GM12874 (cell line): ENCODE measurements around the gene NKTR.

Experiments used
- CTCF ChIP-seq: IDR thresholded peaks from 2 replicates; pipeline ENCODE4 v1.5.1; 2011; ENCODE audit warnings: low read depth, mild to moderate bottlenecking, control low read depth, low read length, moderate library complexity; ENCODE audit not compliant: insufficient read depth

NKTR gene

DNA sequence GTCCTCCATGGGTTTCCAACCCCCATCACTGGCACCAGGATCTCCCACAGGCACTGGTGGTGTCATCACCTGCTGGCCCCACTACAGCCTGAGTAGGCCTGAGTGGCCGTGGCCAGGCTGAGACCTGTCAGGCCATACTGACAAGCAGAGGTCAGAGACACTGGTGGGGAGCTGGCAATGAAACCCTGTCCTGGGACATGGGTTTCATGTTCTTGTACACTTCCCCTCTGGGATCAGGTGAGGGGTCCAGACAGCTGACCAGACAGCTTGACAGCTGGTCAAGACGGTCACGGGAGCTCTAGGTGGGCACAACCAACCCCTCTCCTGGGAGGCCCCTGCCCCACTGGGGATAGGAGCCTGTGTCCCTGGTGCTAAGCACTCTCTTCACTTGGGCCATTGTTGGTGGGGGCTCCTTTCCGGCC lies 66.1 kb downstream of the NKTR start:
- TF ChIP-seq CTCF: no peak

GRCh38 chr3:42667096-42667522 lies 66.6 kb downstream of the NKTR start:
- TF ChIP-seq CTCF: no peak

DNA sequence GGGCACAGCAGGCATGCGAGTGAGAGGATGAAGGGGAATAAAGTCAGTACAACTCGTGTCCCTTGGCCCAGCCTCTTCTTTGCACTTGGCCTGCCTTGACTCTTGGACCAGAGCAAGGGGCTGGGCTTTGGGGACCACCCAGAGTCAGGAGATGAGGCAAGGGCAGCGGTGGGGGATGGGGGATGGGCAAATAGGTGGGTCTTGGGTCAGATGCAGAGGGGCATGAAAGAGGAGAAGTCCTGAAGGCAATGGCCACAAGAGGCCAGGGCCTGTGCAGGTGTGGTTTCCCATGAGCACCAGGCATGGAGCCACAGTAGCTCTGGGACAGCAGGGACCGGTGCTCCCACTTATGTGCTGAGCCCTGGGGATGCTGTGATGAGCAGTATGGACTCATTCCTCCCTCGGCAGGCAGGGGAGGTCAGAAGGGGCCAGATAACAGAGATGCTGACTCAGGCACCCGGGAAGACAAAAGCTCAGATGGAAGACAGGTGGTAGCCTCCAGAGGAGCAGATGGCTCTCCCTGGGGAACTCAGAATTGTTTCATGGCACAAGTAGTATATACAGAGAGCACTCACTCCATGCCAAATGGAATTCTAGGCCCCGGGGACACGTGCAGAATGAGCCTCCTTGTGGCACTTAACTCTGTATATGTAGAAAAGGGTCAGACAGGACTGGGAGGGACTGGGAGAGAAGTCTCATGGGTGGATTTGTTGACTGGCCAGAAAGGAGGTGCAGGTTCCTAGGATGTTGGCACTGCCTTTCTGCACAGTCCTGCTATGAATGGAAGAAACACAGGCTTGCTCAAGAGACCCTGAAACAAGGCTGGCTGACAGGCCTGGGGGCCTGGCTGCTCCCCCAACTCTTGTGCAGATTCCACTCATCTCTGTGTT lies 67.3 kb downstream of the NKTR start:
- TF ChIP-seq CTCF: no peak

DNA sequence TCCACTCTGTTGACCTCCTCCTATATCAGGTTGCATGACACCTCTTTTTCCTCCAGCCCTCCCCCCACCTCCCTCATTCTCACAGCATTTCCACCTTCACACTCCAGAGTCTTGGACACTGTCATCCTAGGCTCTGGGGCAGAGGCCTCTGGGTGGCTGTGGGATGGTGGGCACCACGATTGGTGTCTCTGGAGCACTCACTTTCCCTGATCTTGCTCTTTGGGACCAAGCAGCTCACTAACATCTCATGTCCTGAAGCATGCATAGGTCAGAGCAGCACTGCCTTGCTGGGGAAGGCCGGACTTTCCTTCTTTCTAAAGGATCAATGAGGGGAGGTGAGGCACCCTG lies 67.9 kb downstream of the NKTR start:
- TF ChIP-seq CTCF: no peak

DNA sequence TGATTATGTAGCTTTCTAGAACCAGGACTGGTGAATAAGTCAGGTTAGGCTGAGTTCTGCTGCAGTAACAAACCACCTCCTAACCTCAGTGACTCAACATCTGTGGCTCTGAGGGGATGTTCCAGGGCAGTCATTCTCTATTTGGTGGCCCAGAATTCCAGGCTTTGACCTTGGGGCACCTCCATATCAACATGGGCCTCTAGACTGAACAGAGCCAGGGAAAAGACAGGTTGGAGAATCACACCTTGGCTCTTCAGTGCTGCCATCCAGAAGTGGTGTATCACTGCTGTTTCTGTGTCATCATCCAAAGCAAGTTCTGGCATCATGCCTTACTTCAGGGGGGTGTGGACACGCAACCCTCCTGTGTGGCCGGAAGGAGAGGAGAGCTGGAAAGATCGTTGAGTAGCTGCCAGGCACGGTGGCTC lies 68.3 kb downstream of the NKTR start:
- no peak for TF ChIP-seq CTCF

GRCh38 chr3:42670051-42670576 lies 69.6 kb downstream of the NKTR start:
- TF ChIP-seq CTCF: no peak

GRCh38 chr3:42670670-42671069 lies 70.2 kb downstream of the NKTR start:
- no peak for TF ChIP-seq CTCF
